Mesendoderm (in vitro differentiated cells): Measurements from ENCODE around the gene CALM3.
A peak's percentile ranks its signal among the peaks of the same experiment; 100 is the strongest.

Source experiments
- DNase-seq: peaks from one replicate; pipeline ENCODE4 v3.0.0; 2013
- H2AK5ac ChIP-seq: 2 replicates; pipeline ENCODE4 v1.6.1; 2013; ENCODE audit warnings: low read length, inconsistent platforms
- H2BK120ac ChIP-seq: 2 replicates; pipeline ENCODE4 v1.6.1; 2013; ENCODE audit warnings: low read depth, mild to moderate bottlenecking, low read length, moderate library complexity, mixed read lengths
- H2BK15ac ChIP-seq: replicated peaks from 2 replicates; pipeline ENCODE4 v1.6.1; 2013; ENCODE audit warnings: low read depth, mild to moderate bottlenecking, moderate library complexity
- H2BK5ac ChIP-seq: 2 replicates; pipeline ENCODE4 v1.6.1; 2013; ENCODE audit warnings: low read length, inconsistent platforms
- H3K18ac ChIP-seq: 2 replicates; pipeline ENCODE4 v1.6.1; 2013; ENCODE audit warnings: mild to moderate bottlenecking, low read length, mixed read lengths
- H3K23ac ChIP-seq: one replicate; pipeline ENCODE4 v1.6.1; 2013; ENCODE audit warnings: low read length
- H3K27ac ChIP-seq: 2 replicates; pipeline ENCODE4 v1.5.1; 2013; ENCODE audit warnings: low read depth, mild to moderate bottlenecking, inconsistent platforms, low read length, moderate library complexity
- H3K27me3 ChIP-seq: 2 replicates; pipeline ENCODE4 v1.6.1; 2013; ENCODE audit warnings: low read length, control low read depth, mild to moderate bottlenecking, inconsistent platforms; ENCODE audit not compliant: insufficient read depth, poor library complexity
- H3K36me3 ChIP-seq: 2 replicates; pipeline ENCODE4 v1.6.1; 2013; ENCODE audit warnings: low read length, inconsistent platforms; ENCODE audit not compliant: control insufficient read depth, insufficient read depth
- H3K4ac ChIP-seq: one replicate; pipeline ENCODE4 v1.6.1; 2013; ENCODE audit warnings: low read depth, mild to moderate bottlenecking, low read length, moderate library complexity
- H3K4me1 ChIP-seq: 2 replicates; pipeline ENCODE4 v1.6.1; 2013; ENCODE audit warnings: low read depth, low read length, inconsistent platforms; ENCODE audit not compliant: control insufficient read depth
- H3K4me2 ChIP-seq: 2 replicates; pipeline ENCODE4 v1.6.1; 2013; ENCODE audit warnings: low read length
- H3K4me3 ChIP-seq: 2 replicates; pipeline ENCODE4 v1.5.1; 2013; ENCODE audit warnings: mild to moderate bottlenecking, low read length
- H3K56ac ChIP-seq: one replicate; pipeline ENCODE4 v1.6.1; 2013; ENCODE audit warnings: low read length
- H3K79me1 ChIP-seq: 2 replicates; pipeline ENCODE4 v1.6.1; 2013; ENCODE audit warnings: low read length, inconsistent platforms
- H3K79me2 ChIP-seq: 2 replicates; pipeline ENCODE4 v1.6.1; 2013; ENCODE audit warnings: mild to moderate bottlenecking, low read length; ENCODE audit not compliant: control insufficient read depth, insufficient read depth
- H3K9ac ChIP-seq: 2 replicates; pipeline ENCODE4 v1.6.1; 2013; ENCODE audit warnings: low read length, inconsistent platforms
- H4K5ac ChIP-seq: one replicate; pipeline ENCODE4 v1.6.1; 2013; ENCODE audit warnings: low read length
- H4K8ac ChIP-seq: one replicate; pipeline ENCODE4 v1.6.1; 2013; ENCODE audit warnings: low read depth, mild to moderate bottlenecking, control low read depth, low read length, moderate library complexity
- WGBS: extraction: QIAGEN DNeasy Blood & Tissue Kit; methylation state at CpG from one replicate; pipeline ENCODE4 v1.1.7; 2013; ENCODE audit warnings: low lambda C conversion rate, missing lambda C conversion rate; ENCODE audit not compliant: insufficient coverage; ENCODE audit errors: extremely low coverage; 5-methylcytosine and 5-hydroxymethylcytosine counted together

The CALM3 gene

GRCh38 chr19:46613525-46613924 lies 12.4 kb downstream of the CALM3 start:
- no peak overlapping the region for H2AK5ac ChIP-seq
- no peak overlapping the region for H3K9ac ChIP-seq
- no peaks in the 10 kb centered on the region for H3K79me1 ChIP-seq
- H3K4ac ChIP-seq: no peak overlapping the region
- H3K4me3 ChIP-seq: no peak overlapping the region
- no peak overlapping the region for H2BK15ac ChIP-seq
- H3K27me3 ChIP-seq: no peaks in the 10 kb centered on the region
- no peak overlapping the region for H2BK120ac ChIP-seq
- no CpG with 5 or more reads among the region's 22 CpGs for WGBS
- no peak overlapping the region for H3K27ac ChIP-seq
- H3K4me1 ChIP-seq: no peaks in the 10 kb centered on the region
- H2BK5ac ChIP-seq: no peak overlapping the region
- H3K79me2 ChIP-seq: no peaks in the 10 kb centered on the region
- H4K5ac ChIP-seq: no peak overlapping the region
- no peak overlapping the region for H3K18ac ChIP-seq
- H3K56ac ChIP-seq: no peak overlapping the region
- no peak overlapping the region for H3K4me2 ChIP-seq
- no peak overlapping the region for H3K23ac ChIP-seq
- peaks cover 10% of the 10 kb centered on the region for H3K36me3 ChIP-seq
- H4K8ac ChIP-seq: no peak overlapping the region
- DNase-seq: no peak

- no peak overlapping the region for H2BK15ac ChIP-seq
- no peak overlapping the region for H2BK5ac ChIP-seq
- H3K56ac ChIP-seq: no peak overlapping the region
- no peak overlapping the region for H3K18ac ChIP-seq
- DNase-seq: peak; percentile 80
- H3K4ac ChIP-seq: no peak overlapping the region
- no peak overlapping the region for H3K27ac ChIP-seq
- no peak overlapping the region for H3K23ac ChIP-seq
- H4K5ac ChIP-seq: no peak overlapping the region
- peaks cover 5% of the 10 kb centered on the region for H3K36me3 ChIP-seq
- no peaks in the 10 kb centered on the region for H3K4me1 ChIP-seq
- no peak overlapping the region for H2BK120ac ChIP-seq
- H3K79me1 ChIP-seq: no peaks in the 10 kb centered on the region
- H4K8ac ChIP-seq: no peak overlapping the region
- H3K9ac ChIP-seq: no peak overlapping the region
- H3K79me2 ChIP-seq: no peaks in the 10 kb centered on the region
- no peak overlapping the region for H3K4me2 ChIP-seq
- H3K27me3 ChIP-seq: no peaks in the 10 kb centered on the region
- no CpG with 5 or more reads among the region's 12 CpGs for WGBS
- H3K4me3 ChIP-seq: no peak overlapping the region
- no peak overlapping the region for H2AK5ac ChIP-seq
These were observed 13.1 kb downstream of the CALM3 start for GRCh38 chr19:46614114-46614722.

- Histone ChIP-seq H3K27me3 (no peaks in the 10 kb centered on the region), H3K56ac (no peak overlapping the region), H3K4me2 (no peak overlapping the region), H3K9ac (no peak overlapping the region), H3K4me3 (no peak overlapping the region), H4K8ac (no peak overlapping the region), H3K4me1 (no peaks in the 10 kb centered on the region), H3K36me3 (no peaks in the 10 kb centered on the region), H3K4ac (no peak overlapping the region), H4K5ac (no peak overlapping the region), H3K79me1 (no peaks in the 10 kb centered on the region), H2BK15ac (no peak overlapping the region), H3K79me2 (no peaks in the 10 kb centered on the region), H3K27ac (no peak overlapping the region), H2AK5ac (no peak overlapping the region), H3K18ac (no peak overlapping the region), H2BK120ac (no peak overlapping the region), H3K23ac (no peak overlapping the region), H2BK5ac (no peak overlapping the region)
- no peak for DNase-seq
- no CpG with 5 or more reads among the region's 10 CpGs for WGBS
These were observed 14.8 kb downstream of the CALM3 start for GRCh38 chr19:46615966-46616365.

- Histone ChIP-seq H3K4me2 (no peak overlapping the region), H3K18ac (no peak overlapping the region), H3K36me3 (no peaks in the 10 kb centered on the region), H2BK120ac (no peak overlapping the region), H3K79me2 (no peaks in the 10 kb centered on the region), H3K4me3 (no peak overlapping the region), H3K56ac (peak overlapping the region; percentile 64), H3K4me1 (peaks cover 2% of the 10 kb centered on the region), H2BK15ac (no peak overlapping the region), H3K79me1 (no peaks in the 10 kb centered on the region), H2AK5ac (no peak overlapping the region), H3K4ac (no peak overlapping the region), H3K27me3 (no peaks in the 10 kb centered on the region), H4K8ac (no peak overlapping the region), H2BK5ac (no peak overlapping the region), H3K27ac (no peak overlapping the region), H3K23ac (peak overlapping the region; percentile 80), H3K9ac (no peak overlapping the region), H4K5ac (no peak overlapping the region)
- peak; percentile 73 for DNase-seq
- no CpG with 5 or more reads among the region's 17 CpGs for WGBS
These were observed 15.6 kb downstream of the CALM3 start for GRCh38 chr19:46616631-46617322.

- Histone ChIP-seq H3K18ac (no peak overlapping the region), H3K27ac (no peak overlapping the region), H4K5ac (no peak overlapping the region), H3K9ac (no peak overlapping the region), H3K4me1 (peaks cover 2% of the 10 kb centered on the region), H3K4ac (no peak overlapping the region), H3K27me3 (no peaks in the 10 kb centered on the region), H3K79me2 (no peaks in the 10 kb centered on the region), H3K36me3 (no peaks in the 10 kb centered on the region), H3K23ac (no peak overlapping the region), H3K4me3 (no peak overlapping the region), H2BK15ac (no peak overlapping the region), H4K8ac (no peak overlapping the region), H2BK5ac (no peak overlapping the region), H2AK5ac (no peak overlapping the region), H3K4me2 (no peak overlapping the region), H3K56ac (no peak overlapping the region), H3K79me1 (no peaks in the 10 kb centered on the region), H2BK120ac (no peak overlapping the region)
- DNase-seq: no peak
- WGBS: no CpG with 5 or more reads among the region's 6 CpGs
These were observed 16.5 kb downstream of the CALM3 start for GRCh38 chr19:46617601-46618000.
